Lung (tissue), 12 donors: ENCODE data around the gene TMEM117. TPM values are rescaled to one million over a fixed set of nuclear protein-coding genes. Genes with fewer than 3 reads are reported as not detected.

Source experiments
- ATAC-seq: fragments of 200-7000 bp; cut with Tn5 transposase; one replicate; pipeline ENCODE4 v1.9.1; 2020; ENCODE audit warnings: moderate number of reproducible peaks; ENCODE audit not compliant: insufficient read depth, low FRiP score
- DNase-seq, 3 donors: peaks; one replicate each; pipeline ENCODE4 v3.0.0-alpha.2; 2013 to 2017
- H3K27ac ChIP-seq, 2 donors: one replicate each; pipeline ENCODE4 v1.5.1; 2013; ENCODE audit warnings: mild to moderate bottlenecking in 2 of 2, moderate library complexity in 2 of 2, control low read depth in 1 of 2, inconsistent platforms in 1 of 2, low read depth in 1 of 2, low read length in 1 of 2
- H3K27me3 ChIP-seq, 3 donors: one replicate each; pipeline ENCODE4 v1.5.1; 2013; ENCODE audit warnings: low read length in 2 of 3; ENCODE audit not compliant: control insufficient read depth in 3 of 3, insufficient read depth in 3 of 3
- H3K36me3 ChIP-seq, 4 donors: one replicate each; pipeline ENCODE4 v1.5.1; 2013; ENCODE audit warnings: low read length in 4 of 4, mild to moderate bottlenecking in 1 of 4, moderate library complexity in 1 of 4; ENCODE audit not compliant: control insufficient read depth in 4 of 4, insufficient read depth in 4 of 4
- H3K4me1 ChIP-seq, 5 donors: one replicate each; pipeline ENCODE4 v1.5.1; 2013; ENCODE audit warnings: low read length in 5 of 5, mild to moderate bottlenecking in 2 of 5, moderate library complexity in 1 of 5; ENCODE audit not compliant: control insufficient read depth in 5 of 5, insufficient read depth in 5 of 5
- H3K4me3 ChIP-seq: one replicate; pipeline ENCODE4 v1.5.1; 2013; ENCODE audit warnings: mild to moderate bottlenecking, control low read depth, moderate library complexity
- H3K9ac ChIP-seq, 2 donors: one replicate each; pipeline ENCODE4 v1.5.1; 2013; ENCODE audit warnings: low read length in 2 of 2, control low read depth in 1 of 2; ENCODE audit not compliant: insufficient read depth in 1 of 2
- H3K9me3 ChIP-seq, 4 donors: one replicate each; pipeline ENCODE4 v1.5.1; 2013; ENCODE audit warnings: low read length in 3 of 4, mild to moderate bottlenecking in 1 of 4, moderate library complexity in 1 of 4; ENCODE audit not compliant: control insufficient read depth in 4 of 4, insufficient read depth in 3 of 4
- WGBS, 2 donors: extraction: QIAGEN DNeasy Blood & Tissue Kit; methylation state at CpG; one replicate each; pipeline ENCODE4 v1.1.7; 2013; 5-methylcytosine and 5-hydroxymethylcytosine counted together
- polyA plus RNA-seq, 2 donors: library from polyadenylated mRNA; stranded (reverse); fragments of 200-250 nt; gene quantifications; one replicate each; pipeline ENCODE4 v1.2.1, GENCODE V29; 2013
- total RNA-seq, 2 donors: library from RNA; depleted of rRNA in 1 of 2; stranded (reverse); fragments of >200 nt in 1 of 2; gene quantifications; one replicate each; pipeline ENCODE4 v1.2.1, GENCODE V29; 2014 to 2021
- TF ChIP-seq, protein P1 (sequence below): IDR thresholded peaks from 2 replicates; pipeline ENCODE4 v1.5.1; 2012; ENCODE audit warnings: mild to moderate bottlenecking; ENCODE audit errors: control extremely low read depth, extremely low read depth
- donor health status: control.
- donor health status: control.
- donor health status: Bipolar disorder and iron deficiency.
- donor health status: healthy.
- donor health status: DM: yes; HTN: yes; CAD: no.

TMEM117 gene
- total and polyA plus RNA-seq, 4 donors, result 1.2 to 6.1 (median 2.3) TPM

DNA sequence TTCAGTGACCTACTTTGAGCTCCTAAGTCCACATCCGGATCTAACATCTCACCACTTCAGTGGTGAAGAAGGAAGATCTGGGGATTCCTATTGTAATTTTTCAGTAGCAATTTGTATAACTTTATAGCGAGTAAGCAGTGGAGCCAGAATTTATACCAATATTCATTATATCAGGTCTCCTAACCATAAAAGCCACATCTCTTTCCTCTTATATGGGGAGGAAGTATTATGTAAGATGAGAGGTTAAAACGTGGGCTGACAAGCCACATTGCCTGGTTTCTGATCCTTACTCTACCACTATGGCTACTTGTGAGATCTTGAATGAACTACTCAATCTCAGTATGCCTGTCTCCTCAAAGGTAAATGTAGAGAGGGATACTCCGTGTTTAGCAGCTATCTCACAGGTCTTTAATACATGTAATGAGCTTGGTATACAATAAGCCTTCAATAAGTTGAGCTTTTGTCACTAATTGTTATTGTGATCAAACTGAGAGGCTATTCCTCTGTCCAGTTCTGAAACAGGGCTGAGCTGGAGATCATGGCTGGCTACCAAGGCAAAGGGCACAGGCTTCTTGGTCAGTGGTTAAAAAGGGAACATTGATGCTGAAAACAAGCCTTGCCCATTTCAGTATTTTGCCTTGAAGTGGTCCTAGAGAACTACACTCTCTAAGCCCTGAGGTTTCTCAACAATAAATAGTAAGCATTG lies 3.3 kb upstream of the TMEM117 start:
- Histone ChIP-seq H3K36me3 (no peaks in the 10 kb centered on the region), H3K4me1 (peaks cover 0 to 12% (median 3%) of the 10 kb centered on the region in 5 donors), H3K9ac (no peak overlapping the region), H3K27ac (no peak overlapping the region), H3K4me3 (no peak overlapping the region), H3K27me3 (peaks cover 0 to 8% (median 0%) of the 10 kb centered on the region in 3 donors), H3K9me3 (no peaks in the 10 kb centered on the region)
- ATAC-seq (no peak), DNase-seq (no peak)
- 45 to 64% methylated on average over 4 of the region's 4 CpGs for WGBS, 2 donors
- TF ChIP-seq, protein P1, sequence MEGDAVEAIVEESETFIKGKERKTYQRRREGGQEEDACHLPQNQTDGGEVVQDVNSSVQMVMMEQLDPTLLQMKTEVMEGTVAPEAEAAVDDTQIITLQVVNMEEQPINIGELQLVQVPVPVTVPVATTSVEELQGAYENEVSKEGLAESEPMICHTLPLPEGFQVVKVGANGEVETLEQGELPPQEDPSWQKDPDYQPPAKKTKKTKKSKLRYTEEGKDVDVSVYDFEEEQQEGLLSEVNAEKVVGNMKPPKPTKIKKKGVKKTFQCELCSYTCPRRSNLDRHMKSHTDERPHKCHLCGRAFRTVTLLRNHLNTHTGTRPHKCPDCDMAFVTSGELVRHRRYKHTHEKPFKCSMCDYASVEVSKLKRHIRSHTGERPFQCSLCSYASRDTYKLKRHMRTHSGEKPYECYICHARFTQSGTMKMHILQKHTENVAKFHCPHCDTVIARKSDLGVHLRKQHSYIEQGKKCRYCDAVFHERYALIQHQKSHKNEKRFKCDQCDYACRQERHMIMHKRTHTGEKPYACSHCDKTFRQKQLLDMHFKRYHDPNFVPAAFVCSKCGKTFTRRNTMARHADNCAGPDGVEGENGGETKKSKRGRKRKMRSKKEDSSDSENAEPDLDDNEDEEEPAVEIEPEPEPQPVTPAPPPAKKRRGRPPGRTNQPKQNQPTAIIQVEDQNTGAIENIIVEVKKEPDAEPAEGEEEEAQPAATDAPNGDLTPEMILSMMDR, result no peak

- peak overlapping the region; percentile 84 for H3K4me3 ChIP-seq
- DNase-seq (no peak), ATAC-seq (no peak)
- H3K27ac ChIP-seq, result peak overlapping the region in 1 of 2 donors; percentile 99
- peaks cover 0 to 8% (median 0%) of the 10 kb centered on the region in 3 donors for H3K27me3 ChIP-seq
- WGBS, 2 donors, result 45 to 46% methylated on average over 6 of the region's 6 CpGs
- H3K9me3 ChIP-seq, result no peaks in the 10 kb centered on the region
- peaks cover 0 to 12% (median 3%) of the 10 kb centered on the region in 5 donors for H3K4me1 ChIP-seq
- no peaks in the 10 kb centered on the region for H3K36me3 ChIP-seq
- TF ChIP-seq, protein P1, result no peak
- H3K9ac ChIP-seq, result no peak overlapping the region
Measured at GRCh38 chr12:43835264-43835655, 621 bp upstream of the TMEM117 start.

- 2% methylated on average over 8 of the region's 8 CpGs for WGBS, 2 donors
- H3K9ac ChIP-seq, result peak overlapping the region; percentile 67 to 70
- peaks cover 0 to 8% (median 0%) of the 10 kb centered on the region in 3 donors for H3K27me3 ChIP-seq
- peak overlapping the region; percentile 99 for H3K27ac ChIP-seq
- H3K36me3 ChIP-seq, result no peaks in the 10 kb centered on the region
- peak overlapping the region; percentile 84 for H3K4me3 ChIP-seq
- H3K9me3 ChIP-seq, result no peaks in the 10 kb centered on the region
- TF ChIP-seq, protein P1, result no peak
- H3K4me1 ChIP-seq, result peaks cover 0 to 12% (median 3%) of the 10 kb centered on the region in 5 donors
- ATAC-seq (peak; percentile 11), DNase-seq (peak in 2 of 3 donors; percentile 18 to 62)
Measured at GRCh38 chr12:43836475-43836989, 651 bp downstream of the TMEM117 start.
